K562 (cell line): ENCODE results near the gene JAM2. TPM values are rescaled to one million over a fixed set of nuclear protein-coding genes. Genes with fewer than 3 reads are reported as not detected.

Experiments used
- C11orf30 ChIP-seq: fragments of 450-650 bp; IDR thresholded peaks from 2 replicates; pipeline ENCODE4 v1.6.1; 2016; ENCODE audit warnings: low read depth, mild to moderate bottlenecking
- DACH1 ChIP-seq: fragments of 450-650 bp; IDR thresholded peaks from 2 replicates; pipeline ENCODE4 v1.6.1; 2018; ENCODE audit not compliant: partially characterized antibody
- EP300 ChIP-seq: IDR thresholded peaks from 2 replicates; pipeline ENCODE4 v1.6.1; 2012; ENCODE audit warnings: low read length, improper control_type of control experiment
- GTF2F1 ChIP-seq: IDR thresholded peaks from 2 replicates; pipeline ENCODE4 v1.6.1; 2011; ENCODE audit warnings: low read depth, low read length, improper control_type of control experiment
- HDAC3 ChIP-seq: fragments of 450-650 bp; IDR thresholded peaks from 2 replicates; pipeline ENCODE4 v1.6.1; 2018; ENCODE audit warnings: borderline replicate concordance, mild to moderate bottlenecking, moderate library complexity; ENCODE audit not compliant: partially characterized antibody
- MBD1 ChIP-seq: fragments of 250-450 bp; sonication (Bioruptor Pico); IDR thresholded peaks from 2 replicates; pipeline ENCODE4 v1.8.0; 2022; ENCODE audit warnings: inconsistent platforms
- NCOR1 ChIP-seq: fragments of 450-650 bp; IDR thresholded peaks from 2 replicates; pipeline ENCODE4 v1.6.1; 2016; ENCODE audit warnings: mild to moderate bottlenecking, moderate library complexity
- NFIC ChIP-seq: fragments of 450-650 bp; IDR thresholded peaks from 2 replicates; pipeline ENCODE4 v1.6.1; 2017; ENCODE audit warnings: mild to moderate bottlenecking, inconsistent platforms
- PHF20 ChIP-seq: fragments of 450-650 bp; IDR thresholded peaks from 2 replicates; pipeline ENCODE4 v1.6.1; 2018; ENCODE audit not compliant: partially characterized antibody
- SPI1 ChIP-seq: IDR thresholded peaks from 2 replicates; pipeline ENCODE4 v1.6.1; 2011; ENCODE audit warnings: low read depth, low read length, control low read depth, borderline replicate concordance
- SRF ChIP-seq, 2 experiments: fragments of 250-450, 450-650 bp in 1 of 2; sonication (Bioruptor Pico) in 1 of 2; sonication (generic) in 1 of 2; formaldehyde crosslinking; IDR thresholded peaks; 2 replicates each; pipeline versions ENCODE4 v1.5.0 to v1.5.1; 2020 to 2022; ENCODE audit warnings: mild to moderate bottlenecking in 1 of 2, missing genetic modification reagents in 1 of 2
- TAF7 ChIP-seq: fragments of 450-650 bp; IDR thresholded peaks from 2 replicates; pipeline ENCODE4 v1.6.1; 2016; ENCODE audit warnings: missing genetic modification characterization, missing compliant biosample characterization
- ZKSCAN3 ChIP-seq: fragments of 250-450 bp; sonication (Bioruptor Pico); IDR thresholded peaks from 2 replicates; pipeline ENCODE4 v1.4.0; 2020
- ZNF232 ChIP-seq: sonication (generic); formaldehyde crosslinking; IDR thresholded peaks from 2 replicates; pipeline ENCODE4 v1.8.0; 2022; ENCODE audit warnings: mild to moderate bottlenecking, missing genetic modification reagents
- polyA plus RNA-seq, 8 experiments: library from polyadenylated mRNA; depleted of rRNA in 4 of 8; stranded (reverse) in 5 of 8; unstranded in 3 of 8; fragments of >200 nt; fragmentation: Nextera tagmentation in 2 of 8; fragmentation: Illumina TruSeq in 1 of 8; extraction: Ambion mirVana in 2 of 8; extraction: Trizol in 1 of 8; gene quantifications; 2 replicates each; pipeline versions ENCODE4 v1.2.1 to v1.2.3, GENCODE V29; 2011 to 2014; ENCODE audit warnings: inconsistent platforms in 1 of 8, missing spikeins in 1 of 8
- total RNA-seq, 7 experiments: library from RNA; depleted of rRNA in 6 of 7; stranded (reverse); fragments of >200 nt in 6 of 7; fragmentation: Illumina TruSeq in 2 of 7; extraction: Trizol in 2 of 7; gene quantifications; 2 replicates each; pipeline versions ENCODE4 v1.2.1 to v1.2.3, GENCODE V29; 2011 to 2021; ENCODE audit warnings: low replicate concordance in 1 of 7
- TF ChIP-seq, protein P1 (sequence below), 2 experiments: fragments of 150-350 bp in 1 of 2; IDR thresholded peaks; 2 replicates each; pipeline ENCODE4 v1.6.1; 2012 to 2016; ENCODE audit warnings: low read depth in 2 of 2, low read length in 2 of 2, mild to moderate bottlenecking in 1 of 2, moderate library complexity in 1 of 2
- TF ChIP-seq, protein P2 (sequence below): fragments of 450-650 bp; formaldehyde crosslinking; IDR thresholded peaks from 2 replicates; pipeline ENCODE4 v1.4.0; 2020; ENCODE audit warnings: mild to moderate bottlenecking
- TF ChIP-seq, protein P3 (sequence below): fragments of 450-650 bp; IDR thresholded peaks from 2 replicates; pipeline ENCODE4 v1.6.1; 2018; ENCODE audit not compliant: partially characterized antibody

Gene JAM2
- total and polyA plus RNA-seq, 9 of the 15 experiments (the other 6 are each of a cell fraction or from before 2014, with no cell fraction given): 0.03 to 0.08 (median 0.07) TPM; not detected in 6

DNA sequence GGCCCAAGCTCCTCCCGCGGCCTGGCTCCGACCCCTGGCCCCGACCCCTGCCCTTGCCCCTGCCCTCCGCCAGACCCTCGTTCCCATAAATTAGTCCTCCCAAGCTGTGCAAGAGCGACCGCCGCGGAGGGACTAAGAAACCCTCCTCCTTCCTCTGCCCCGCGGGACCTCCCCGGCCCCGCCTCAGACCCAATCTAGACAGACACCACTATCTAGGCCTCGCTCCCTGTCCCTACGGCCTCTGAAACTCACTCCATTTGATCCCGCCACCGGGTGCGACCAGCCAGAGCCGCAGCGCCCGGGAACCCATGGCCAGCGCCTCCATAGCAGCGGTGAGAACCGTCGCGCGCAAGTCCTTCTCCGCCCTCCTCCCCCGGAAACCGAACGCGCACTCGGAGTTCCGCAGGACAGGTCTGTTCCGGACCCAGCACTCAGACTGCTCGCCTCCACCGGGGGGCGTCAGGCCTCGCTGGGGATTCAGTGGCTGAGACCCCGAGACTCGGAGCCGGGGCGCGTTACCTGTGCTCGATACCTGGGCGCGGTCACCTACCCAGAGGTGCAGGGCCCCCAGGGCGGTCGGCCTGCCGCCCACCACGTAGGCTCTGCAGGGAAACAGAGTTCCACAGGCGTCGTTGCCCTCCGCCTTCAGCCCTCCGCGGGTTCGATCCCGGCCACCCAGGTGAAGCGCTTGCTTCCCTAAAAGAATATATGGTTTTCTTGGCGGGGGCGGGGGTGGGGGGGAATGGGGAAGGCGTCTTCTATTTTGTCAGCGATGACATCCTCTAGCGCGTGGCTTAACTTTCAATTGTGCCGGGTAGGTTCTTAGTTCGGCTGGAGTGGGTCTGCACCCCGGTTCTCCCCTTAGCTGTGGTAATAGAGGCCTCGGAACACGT, 31.7 kb upstream of the JAM2 start, which contains the start of gene MRPL39 (continued):
- TF ChIP-seq SRF (CRISPR knock-in tag; IDR thresholded peaks at IDR 0.05): 0 out of 4 replicates have a peak, but pooled peaks of 1 of the 2 experiments have one; percentile 41
- peak; percentile 100 for TF ChIP-seq C11orf30
- no peak for TF ChIP-seq DACH1
- TF ChIP-seq, protein P1, sequence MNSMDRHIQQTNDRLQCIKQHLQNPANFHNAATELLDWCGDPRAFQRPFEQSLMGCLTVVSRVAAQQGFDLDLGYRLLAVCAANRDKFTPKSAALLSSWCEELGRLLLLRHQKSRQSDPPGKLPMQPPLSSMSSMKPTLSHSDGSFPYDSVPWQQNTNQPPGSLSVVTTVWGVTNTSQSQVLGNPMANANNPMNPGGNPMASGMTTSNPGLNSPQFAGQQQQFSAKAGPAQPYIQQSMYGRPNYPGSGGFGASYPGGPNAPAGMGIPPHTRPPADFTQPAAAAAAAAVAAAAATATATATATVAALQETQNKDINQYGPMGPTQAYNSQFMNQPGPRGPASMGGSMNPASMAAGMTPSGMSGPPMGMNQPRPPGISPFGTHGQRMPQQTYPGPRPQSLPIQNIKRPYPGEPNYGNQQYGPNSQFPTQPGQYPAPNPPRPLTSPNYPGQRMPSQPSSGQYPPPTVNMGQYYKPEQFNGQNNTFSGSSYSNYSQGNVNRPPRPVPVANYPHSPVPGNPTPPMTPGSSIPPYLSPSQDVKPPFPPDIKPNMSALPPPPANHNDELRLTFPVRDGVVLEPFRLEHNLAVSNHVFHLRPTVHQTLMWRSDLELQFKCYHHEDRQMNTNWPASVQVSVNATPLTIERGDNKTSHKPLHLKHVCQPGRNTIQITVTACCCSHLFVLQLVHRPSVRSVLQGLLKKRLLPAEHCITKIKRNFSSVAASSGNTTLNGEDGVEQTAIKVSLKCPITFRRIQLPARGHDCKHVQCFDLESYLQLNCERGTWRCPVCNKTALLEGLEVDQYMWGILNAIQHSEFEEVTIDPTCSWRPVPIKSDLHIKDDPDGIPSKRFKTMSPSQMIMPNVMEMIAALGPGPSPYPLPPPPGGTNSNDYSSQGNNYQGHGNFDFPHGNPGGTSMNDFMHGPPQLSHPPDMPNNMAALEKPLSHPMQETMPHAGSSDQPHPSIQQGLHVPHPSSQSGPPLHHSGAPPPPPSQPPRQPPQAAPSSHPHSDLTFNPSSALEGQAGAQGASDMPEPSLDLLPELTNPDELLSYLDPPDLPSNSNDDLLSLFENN (IDR thresholded peaks at IDR 0.05; ENCODE audit: low read depth in 2 of 2, low read length in 2 of 2): peak; percentile 57 to 70; a peak in 2 of 4 replicates
- TF ChIP-seq MBD1 (CRISPR knock-in tag): no peak
- peak; percentile 92 for TF ChIP-seq GTF2F1
- peak; percentile 100 for TF ChIP-seq TAF7 (tag)
- TF ChIP-seq PHF20: peak; percentile 99
- TF ChIP-seq NFIC: peak; percentile 69
- peak; percentile 36 for TF ChIP-seq NCOR1
- TF ChIP-seq, protein P2, sequence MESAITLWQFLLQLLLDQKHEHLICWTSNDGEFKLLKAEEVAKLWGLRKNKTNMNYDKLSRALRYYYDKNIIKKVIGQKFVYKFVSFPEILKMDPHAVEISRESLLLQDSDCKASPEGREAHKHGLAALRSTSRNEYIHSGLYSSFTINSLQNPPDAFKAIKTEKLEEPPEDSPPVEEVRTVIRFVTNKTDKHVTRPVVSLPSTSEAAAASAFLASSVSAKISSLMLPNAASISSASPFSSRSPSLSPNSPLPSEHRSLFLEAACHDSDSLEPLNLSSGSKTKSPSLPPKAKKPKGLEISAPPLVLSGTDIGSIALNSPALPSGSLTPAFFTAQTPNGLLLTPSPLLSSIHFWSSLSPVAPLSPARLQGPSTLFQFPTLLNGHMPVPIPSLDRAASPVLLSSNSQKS (CRISPR knock-in tag): no peak
- TF ChIP-seq SPI1: no peak
- TF ChIP-seq ZNF232 (CRISPR knock-in tag): no peak
- TF ChIP-seq ZKSCAN3: no peak
- TF ChIP-seq, protein P3, sequence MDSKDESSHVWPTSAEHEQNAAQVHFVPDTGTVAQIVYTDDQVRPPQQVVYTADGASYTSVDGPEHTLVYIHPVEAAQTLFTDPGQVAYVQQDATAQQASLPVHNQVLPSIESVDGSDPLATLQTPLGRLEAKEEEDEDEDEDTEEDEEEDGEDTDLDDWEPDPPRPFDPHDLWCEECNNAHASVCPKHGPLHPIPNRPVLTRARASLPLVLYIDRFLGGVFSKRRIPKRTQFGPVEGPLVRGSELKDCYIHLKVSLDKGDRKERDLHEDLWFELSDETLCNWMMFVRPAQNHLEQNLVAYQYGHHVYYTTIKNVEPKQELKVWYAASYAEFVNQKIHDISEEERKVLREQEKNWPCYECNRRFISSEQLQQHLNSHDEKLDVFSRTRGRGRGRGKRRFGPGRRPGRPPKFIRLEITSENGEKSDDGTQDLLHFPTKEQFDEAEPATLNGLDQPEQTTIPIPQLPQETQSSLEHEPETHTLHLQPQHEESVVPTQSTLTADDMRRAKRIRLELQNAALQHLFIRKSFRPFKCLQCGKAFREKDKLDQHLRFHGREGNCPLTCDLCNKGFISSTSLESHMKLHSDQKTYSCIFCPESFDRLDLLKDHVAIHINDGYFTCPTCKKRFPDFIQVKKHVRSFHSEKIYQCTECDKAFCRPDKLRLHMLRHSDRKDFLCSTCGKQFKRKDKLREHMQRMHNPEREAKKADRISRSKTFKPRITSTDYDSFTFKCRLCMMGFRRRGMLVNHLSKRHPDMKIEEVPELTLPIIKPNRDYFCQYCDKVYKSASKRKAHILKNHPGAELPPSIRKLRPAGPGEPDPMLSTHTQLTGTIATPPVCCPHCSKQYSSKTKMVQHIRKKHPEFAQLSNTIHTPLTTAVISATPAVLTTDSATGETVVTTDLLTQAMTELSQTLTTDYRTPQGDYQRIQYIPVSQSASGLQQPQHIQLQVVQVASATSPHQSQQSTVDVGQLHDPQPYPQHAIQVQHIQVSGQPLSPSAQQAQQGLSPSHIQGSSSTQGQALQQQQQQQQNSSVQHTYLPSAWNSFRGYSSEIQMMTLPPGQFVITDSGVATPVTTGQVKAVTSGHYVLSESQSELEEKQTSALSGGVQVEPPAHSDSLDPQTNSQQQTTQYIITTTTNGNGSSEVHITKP: no peak
- peak; percentile 30 for TF ChIP-seq HDAC3
- TF ChIP-seq EP300: peak; percentile 51; the same call in 1 of the 2 replicates
